ENCODE results near the gene FHL3.

The FHL3 gene, protein sequence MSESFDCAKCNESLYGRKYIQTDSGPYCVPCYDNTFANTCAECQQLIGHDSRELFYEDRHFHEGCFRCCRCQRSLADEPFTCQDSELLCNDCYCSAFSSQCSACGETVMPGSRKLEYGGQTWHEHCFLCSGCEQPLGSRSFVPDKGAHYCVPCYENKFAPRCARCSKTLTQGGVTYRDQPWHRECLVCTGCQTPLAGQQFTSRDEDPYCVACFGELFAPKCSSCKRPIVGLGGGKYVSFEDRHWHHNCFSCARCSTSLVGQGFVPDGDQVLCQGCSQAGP

DNA sequence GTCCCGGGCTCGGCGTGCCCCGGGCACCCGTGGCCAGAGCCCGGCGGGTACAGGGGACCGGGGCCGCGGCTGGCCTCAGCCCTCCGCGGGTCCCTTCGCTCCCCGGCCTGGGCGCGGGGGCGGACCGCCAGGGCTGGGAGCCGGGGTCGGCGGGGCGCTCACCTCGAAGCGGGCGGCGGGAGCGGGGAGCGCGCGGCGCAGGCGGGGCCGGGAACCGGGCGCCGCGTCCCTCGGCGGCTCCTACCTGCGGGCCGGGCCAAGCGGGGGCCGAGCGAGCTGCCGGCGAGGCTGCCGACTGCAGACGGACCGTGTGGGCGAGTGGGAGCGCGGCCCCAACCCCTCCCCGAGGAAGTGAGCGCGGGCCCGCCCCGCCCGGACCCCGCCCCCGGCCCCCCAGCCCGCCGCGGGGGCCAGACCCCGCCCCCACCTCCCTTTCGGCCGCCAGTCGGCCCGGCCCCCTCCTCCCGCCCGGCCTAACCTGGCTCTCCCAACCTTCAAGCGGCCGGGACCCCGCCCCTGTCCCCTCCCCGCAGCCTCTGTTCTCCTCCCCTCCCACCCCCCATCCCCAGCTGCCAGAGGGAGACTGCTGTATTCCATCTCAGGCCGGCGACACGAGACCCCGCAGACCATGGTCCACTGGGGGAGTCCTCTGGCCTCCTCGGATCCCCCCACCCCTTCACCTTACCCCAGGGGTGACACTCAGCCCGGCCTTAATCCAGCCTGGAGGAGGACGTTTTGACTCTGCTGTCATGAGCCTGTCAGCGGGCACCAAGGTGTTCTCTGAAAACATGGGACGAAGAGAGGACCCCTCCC is at the start of gene FHL3:
TSS of gene FHL3 (minus strand) at position 320 of the 813 bp plus-strand sequence. CDS start 6,102 bp downstream, outside the sequence.
- peak; percentile 37 for DNase-seq

DNA sequence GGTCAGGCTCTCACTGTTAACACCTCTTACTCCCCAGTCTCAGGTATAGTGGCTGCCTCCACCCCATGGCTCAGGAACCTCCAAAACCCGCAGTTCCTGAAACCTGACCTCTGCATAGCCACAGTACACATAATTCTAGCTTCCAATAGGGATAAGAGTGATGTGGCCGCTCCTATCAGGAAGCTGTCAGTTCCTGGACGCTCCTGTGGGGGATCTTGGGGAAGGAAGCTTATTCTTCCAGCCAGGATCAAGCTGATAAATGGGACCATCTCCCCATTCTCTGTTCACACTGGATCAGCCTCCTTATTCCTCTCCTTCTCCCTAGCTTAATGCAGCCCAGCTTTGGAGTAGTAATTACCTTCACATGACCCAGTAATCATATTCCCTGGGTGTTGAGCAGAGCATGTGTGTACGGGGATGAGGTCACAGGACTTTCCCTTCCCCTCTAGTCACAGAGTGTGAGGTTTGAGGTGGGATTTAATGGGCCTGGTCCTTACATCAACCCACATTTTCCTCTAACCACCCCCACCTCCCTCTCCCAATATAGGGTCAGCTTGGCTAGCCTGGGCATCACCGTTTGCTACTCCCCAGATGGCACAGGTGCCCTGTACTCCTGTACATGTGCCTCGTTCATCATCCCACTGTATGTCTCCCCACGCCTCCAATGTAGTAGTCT is 48.2 kb upstream of the FHL3 start:
- no peak for DNase-seq

DNA sequence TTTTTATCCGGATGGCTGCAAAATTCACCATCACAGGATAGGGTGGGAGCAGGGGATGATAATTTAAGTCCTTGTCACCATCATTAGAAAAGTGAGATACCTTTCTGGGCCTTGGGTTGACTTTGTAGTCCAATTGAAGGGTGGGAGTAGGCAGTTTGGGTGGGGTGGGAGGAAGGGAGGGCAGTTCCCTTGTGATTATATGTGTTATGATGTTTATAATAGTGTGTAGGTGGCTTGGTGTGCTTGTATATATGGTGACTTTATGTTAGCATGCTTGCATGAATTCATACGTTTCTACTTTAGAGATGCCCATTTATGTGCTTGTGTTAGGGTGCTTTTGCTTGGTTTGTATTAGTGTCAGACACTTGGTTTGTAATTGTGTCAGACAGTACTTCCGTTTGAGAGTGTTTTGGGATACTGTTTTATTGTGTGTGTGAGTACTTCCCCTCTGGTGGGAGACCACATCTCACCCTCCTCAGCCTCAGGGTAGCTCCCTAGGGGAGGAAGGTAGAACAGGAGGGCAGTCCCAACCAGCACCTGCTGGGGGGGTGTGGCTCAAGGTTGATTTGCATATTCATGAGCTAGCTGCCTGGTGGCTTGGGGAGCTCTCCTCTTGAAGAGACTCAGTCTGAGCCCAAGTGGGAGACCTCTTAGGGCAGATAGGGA is 47.6 kb upstream of the FHL3 start:
- no peak for DNase-seq

DNA sequence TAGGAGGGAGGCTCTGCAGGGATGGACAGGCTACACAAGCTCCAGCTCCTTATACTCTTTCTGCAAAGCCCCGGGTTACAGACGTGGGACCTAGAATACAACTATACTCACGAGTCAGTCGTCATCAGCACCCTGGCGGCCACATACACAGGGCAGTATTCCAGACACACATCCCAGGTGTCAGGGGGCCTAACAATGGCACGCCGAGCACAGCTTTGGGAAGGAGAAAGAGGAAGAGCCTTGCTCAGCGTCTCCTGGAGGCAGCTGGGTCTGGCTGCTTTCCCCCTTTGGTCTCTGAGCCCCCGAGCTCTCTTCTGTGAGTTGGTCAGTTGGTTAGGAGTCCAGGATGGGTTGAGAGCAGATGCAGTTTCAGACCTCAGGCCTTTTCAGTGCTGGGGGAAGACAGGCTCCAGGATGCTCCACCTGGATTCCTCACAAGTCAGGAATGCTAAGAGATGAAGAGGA is 45.8 kb upstream of the FHL3 start:
- DNase-seq: no peak

DNA sequence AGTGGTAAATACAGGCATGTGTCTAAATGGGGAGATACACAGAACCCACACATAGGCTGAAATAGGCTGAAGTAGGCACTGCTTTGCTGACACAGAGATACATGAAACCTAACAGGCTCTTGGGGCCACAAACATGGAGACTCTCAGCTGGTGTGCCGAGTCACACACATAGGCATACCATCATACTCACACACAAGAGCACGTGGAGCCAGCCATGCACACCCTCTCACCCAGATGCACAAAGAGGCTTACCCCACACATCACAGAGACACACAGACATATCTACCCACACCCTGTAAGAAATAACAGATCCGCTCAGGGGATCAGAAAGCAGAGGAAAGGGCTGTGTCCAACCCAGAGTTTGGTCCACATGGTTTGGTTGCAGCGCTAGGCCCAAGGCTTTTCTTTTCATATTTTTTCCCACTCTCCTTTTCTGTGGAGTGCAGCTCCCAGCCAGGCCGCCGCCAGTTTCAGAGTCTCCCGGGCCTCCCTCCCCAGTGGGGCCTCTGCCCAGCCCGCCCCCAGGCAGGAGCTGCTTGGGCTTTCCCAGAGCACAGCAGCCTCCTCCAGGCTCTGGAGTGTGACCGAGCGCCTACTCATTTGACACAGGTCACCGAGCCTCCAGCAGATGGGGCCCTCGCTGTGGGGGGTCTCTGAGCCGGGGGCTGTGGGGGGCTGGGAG is 45.2 kb upstream of the FHL3 start:
- no peak for DNase-seq

DNA sequence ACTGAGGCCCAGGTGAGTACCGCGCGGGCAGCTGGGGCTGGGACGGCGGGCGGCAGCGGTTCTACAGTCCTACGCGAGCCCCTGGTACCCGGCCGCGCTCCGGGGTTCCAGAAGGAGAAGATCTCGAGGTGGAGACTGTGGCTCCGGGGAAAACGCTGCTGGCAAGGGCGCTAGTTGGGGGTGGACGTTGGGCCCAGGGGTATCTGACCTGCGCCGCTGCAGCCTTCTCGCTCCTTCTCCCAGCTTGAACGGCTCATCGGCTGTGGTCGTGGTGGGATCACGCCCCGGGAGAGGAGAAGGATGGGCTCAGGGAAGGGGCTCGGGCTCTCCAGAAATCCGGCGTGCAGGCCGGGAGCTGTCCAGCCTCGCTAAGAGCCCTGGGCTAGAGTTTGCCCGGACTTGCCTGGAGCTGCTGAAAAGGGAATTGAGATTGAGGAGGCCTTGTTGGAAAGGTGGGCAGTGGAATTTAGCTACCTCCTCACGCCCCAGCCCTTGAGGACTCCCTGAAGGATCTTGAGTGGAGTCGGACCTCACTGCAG is 42.4 kb upstream of the FHL3 start:
- no peak for DNase-seq

DNA sequence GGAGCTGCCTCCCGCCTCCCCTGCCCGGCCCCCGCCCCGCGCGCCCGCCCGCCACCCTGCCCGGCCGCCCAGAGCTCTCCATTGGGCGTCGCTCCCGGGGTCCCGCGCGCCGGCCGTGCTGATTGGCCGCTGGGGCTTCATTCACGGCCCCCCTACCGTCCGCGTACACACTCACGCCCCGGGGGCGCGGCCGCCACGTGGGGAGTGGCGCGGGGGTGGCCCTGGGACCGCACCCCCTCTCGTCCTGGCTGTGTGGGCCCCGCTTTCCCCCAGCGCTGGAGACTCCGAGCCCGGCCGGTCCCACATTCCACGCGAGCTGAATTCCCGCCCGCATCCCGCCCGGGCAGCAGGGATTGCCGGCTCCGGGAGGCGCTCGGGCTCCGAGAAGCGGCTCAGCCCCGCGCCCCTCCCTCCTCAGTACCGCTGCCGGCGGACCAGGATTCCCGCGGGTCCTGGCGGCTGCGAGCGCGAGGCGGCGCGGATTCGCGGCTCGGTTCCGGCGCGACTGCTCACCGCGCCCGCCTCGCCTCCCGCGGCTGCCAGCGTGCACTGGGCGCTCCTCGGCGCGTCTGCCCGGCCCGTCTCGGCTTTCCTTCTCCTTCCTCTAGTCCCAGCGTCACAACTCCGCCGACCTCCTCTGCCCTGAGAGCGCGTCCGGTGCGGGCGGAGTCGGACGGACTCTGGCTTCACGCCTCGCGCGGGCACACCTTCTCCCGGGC is 41.7 kb upstream of the FHL3 start:
- DNase-seq: peak; percentile 68

DNA sequence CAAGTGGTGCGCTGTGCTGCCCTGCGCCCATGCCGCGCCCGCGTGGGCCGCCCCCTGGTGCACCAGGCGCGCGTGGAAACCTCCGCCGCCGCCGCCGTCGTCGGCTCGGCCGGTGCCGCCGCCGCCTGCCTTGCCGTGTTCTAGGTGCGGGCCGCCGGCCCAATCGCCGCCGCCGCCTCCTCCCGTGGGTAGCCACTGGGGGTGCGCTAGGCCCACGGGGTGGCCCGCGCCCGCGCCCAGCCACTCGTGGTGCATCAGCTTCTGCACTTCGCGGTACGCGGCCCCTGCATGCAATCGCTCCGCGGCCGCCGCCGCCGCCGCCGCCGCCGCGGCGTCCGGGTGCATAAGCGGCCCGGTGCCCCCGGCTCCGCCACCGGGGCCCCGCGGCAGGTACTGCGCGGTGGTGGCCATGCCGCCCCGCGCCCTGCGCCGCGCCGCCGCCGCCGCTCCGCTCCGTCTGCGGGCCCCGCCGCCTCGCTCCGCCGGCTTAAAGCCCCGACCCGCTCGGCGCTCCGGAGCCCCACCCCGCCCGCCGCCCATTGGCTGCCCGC is 41.1 kb upstream of the FHL3 start, which contains the start of gene POU3F1:
TSS of gene POU3F1 (minus strand) at position 461 of the 551 bp plus-strand sequence. CDS start at position 411, 50 bp downstream.
- no peak for DNase-seq

DNA sequence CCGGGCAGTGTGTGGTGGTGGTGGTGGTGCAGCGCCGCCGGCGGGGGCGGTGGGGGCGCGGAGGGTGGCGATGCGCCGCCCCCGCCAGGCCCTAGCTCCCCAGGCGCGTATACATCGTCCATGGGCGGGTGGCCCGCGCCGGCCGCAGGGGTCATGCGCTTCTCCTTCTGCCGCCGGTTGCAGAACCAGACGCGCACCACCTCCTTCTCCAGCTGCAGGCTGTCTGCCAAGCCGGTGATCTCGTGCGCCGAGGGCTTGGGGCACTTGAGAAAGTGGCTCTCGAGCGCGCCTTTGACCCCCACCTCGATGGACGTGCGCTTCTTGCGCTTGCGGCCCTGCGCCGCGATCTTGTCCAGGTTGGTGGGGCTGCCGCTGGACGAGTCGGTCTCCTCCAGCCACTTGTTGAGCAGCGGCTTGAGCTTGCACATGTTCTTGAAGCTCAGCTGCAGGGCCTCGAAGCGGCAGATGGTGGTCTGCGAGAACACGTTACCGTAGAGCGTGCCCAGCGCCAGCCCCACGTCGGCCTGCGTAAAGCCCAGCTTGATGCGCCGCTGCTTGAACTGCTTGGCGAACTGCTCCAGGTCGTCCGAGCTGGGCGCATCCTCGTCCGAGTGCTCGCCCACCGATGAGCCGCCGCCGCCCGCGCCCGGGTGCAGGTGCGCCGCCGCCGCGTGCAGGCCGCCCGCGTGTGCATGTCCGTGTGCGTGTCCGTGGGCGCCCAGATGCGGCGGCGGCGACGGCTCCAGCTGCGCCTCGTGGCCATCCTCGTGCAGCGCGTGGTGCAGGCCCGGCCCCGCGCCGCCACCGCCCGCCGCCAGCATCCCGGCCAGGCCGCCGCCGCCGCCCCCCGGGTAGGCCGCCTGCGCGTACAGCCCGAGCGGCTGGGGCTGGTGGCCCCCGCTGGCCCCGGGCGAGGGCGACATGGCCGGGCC is 40.4 kb upstream of the FHL3 start:
- DNase-seq: no peak

DNA sequence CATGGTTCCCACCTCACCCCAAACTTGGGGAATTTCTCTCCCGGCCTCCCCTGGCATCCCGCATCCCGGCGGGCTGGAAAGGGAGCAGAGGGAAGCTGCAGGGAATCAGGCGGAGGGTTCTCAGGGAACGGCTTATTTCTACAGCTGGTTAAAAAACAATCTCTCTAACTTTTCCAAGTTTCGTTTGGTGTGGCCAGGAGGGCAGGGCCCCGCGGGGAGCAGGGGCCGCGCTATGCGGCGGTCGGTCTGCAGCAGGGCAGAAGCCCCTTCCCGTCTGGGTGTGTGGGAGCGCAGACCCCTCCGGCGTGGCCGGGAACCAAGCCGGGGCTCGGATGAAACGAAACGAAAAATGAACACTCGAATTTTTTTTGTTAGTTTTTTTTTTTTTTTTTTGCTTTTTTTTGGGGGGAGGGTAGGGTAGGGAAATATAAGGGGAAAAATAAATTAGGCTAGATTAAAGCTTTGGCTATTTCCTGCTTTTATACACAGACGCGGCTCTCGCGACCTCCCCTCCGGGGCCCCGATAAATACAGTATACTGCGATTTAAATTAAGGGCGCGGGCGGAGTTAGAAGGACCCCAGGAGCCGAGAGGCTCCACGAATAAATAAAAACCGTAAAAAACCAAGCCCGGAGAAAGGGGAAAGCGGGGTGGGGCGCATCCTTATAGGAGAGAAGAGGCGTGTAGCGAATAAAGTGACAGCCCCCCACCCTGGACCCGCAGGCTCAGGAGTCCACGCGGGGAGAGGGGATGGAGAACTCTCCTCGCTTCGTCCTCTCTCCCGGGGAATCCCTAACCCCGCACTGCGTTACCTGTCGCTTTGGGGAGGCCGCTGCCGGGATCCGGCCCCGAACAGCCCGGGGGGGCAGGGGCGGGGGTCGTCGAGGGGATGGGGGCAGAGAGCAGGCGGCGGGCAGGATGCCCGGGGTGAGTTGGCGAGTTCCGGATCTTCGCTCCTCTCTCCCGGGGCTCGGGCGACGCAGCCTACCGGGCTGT is 39.2 kb upstream of the FHL3 start:
- DNase-seq: no peak

DNA sequence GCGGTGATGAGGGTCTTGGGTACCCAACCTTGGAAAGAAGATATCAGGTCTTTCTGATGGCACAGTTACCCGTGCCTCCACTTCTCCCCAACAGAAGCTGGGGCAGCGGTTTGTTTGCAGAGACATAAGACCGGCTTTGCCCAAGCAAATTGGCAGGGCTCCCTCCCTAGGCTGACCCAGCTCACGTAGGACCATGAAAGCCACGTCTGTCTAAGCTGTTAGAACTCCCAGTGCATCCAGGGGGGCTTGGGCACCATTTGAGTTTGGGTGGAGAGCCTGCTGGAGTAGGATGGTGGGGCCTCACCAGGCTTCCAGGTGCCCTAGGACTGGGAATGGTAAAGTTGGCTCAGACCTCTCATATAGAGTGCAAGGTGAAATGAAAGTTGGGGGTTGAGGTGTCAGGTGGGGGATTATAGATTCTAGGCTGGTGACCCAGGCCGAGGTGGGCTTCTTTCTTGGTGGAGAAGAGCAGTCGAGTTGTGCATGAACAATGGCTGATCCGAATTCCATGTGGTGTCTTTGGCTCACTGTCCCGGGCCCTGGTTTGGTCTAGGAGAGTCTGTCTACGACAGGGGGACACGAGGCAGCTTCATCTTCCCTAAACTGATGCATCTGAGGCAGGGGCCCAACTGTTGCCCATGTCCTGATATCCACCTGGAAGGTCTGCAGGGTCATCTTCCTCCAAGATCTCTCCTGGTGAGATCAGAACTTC is 37.9 kb upstream of the FHL3 start:
- DNase-seq: no peak

DNA sequence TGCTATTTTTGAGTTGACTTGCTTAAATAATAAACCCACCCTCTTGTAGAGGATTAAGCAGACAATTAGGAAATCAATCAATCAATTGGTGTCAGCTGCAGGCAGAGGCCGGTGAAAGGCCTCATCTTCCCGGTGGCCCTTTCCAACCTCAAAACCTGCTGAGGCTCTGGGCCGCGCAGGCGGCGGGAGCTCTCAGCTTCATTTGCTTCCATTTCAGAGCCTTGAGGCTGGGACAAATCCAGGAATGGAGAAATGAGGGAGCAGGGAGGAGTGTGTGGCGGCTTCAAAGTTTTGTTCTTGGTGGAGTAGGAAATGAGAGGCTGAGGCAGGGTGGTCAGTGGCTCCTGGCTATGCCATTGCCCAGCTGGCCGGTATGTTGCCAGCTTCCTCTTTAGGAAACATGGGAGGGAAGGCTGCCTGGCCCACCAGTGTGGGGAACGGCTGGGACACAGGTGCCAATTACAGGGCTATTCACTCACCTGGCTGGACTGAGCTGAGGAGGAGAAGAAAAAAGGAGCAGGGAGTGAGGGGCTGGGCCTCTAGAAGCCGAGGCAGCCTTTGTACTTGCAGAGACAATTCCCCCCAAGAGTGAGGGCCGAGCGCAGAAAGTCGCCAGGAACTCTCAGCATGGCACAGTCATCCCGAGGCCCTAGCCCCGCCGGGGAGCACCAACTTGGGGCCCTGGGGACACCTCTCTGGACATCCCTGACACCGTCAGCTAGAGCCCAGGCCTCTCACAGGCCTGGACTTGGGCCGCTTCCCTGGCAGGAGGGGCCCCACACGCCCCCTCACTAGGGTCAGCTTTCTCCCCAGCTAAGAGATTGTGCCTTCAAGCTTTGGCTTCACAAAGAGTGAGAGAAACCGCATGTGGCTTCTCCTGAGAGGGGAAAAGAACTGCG is 36.9 kb upstream of the FHL3 start:
- no peak for DNase-seq

DNA sequence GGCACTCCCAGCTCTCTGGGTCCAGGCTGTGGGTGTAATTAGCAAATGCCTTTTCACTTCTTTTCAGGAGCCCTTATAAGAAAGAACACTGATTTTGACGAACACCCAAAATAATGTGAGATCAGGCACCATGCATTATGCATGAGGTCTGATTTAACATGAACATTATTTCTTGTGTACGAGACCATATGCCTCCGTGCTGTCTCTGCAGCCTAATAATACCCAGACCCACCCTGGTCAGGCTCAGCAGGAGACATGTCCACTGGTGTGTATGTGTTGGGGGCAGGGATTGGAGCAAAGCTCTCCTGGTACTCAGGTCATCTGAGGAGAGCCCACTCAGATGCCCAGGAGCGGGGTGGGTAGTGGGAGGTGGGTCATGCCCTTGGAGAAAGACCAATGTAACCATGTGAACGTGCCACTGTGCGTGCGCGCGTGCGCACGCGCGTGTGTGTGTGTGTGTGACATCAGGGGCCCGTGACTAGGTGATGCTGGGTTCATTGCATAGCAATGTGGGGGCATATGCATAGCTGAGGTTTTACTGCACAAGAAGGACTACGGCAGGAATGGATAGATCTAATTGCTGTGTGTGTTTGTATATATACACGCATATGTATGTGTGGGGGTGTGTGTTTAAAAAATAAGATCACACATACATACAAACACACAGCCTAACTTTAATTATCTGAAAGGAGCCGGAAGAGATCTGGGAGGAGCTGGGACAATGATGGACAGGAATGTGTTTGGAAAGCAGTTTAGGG is 34.2 kb upstream of the FHL3 start:
- DNase-seq: no peak

DNA sequence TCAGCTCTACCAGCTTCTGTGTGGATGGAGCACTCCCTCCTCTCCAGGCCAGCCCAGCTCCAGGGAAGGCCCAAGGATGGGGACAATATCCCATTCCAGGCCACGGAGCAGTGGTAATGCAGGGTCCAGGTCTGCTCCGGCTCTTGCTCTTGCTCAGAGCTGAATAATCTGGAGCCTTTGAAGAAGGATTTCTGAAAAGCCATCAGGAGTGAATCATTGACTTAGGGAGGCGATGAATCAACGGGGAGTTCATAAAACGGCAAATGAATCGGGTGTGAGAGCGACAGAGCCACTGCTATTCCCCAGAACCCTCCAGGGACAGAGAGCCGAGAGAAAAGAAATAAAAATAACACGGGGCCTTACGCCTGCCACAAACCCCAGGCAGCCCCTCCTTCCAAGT is 33.5 kb upstream of the FHL3 start:
- no peak for DNase-seq

DNA sequence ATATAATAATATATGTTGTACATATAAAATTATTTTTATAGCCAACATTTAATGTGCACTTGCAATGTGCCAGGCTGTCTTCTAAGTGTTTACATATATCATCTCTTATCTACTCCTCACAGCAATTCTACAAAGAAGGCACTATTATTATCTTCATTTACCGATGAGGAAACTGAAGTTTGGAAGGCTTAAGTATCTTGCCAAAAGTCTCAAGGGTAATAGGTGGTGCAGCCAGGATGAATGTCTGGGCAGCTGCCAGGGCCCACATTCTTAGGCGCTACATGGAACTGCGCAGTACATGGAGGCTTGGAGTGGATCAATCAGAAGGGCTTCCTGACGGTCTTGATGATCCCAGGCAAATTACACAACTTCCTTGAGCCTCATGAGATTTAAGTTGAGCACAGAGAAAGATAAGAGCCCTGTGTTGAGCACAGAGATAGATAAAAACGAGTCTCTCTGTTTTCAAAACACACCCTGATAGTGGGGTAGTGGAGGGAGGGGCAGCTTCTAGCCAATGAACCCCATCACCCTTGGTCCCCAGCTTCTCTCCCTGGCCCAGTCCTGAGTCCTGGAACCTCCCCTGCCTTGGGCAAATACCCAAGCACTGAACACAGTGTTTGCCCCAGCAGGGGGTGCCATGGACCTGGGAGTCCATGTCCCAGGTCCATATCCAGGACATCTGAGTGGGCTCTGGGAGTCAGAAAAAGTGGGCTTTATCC is 32.1 kb upstream of the FHL3 start:
- DNase-seq: no peak
